Measurements from ENCODE around the gene SMYD5.

The SMYD5 gene

DNA sequence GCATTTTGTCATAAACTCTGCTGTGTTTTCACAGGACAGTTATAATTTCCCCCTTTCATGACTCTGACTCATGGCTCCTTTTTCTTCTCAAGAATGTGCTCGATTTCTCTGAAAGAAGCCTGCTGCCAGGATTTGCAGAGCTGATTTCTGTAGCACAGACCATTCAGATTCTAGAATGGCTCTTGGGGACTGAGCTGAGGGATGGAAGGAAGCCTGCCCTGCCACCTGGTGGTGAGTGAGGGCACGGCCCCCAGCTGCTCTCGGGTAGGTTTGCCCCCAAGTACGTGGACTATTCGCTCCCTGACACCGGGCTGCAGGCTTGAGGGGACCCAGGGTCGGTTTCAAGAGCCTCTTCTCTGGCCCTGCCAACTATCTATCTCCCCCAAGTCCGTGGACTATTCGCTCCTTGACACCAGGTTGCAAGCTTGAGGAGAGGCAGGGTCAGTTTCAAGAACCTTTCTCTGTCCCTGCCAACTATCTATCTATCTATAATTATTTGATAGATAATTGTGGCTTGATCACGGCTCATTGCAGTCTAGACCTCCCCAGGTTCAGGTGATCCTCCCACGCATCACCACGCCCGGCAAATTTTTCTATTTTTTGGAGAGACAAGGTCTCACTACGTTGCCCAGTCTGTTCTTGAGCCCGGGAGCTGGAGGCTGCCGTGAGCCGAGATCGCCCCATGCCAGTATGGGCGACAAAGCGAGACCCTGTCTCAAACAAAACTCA lies 1.4 kb upstream of the SMYD5 start:
- Histone ChIP-seq H3K4me3 (replicated peaks; ENCODE audit: low read depth, low read length) (no peak overlapping the region), H3K36me3 (ENCODE audit: control insufficient read depth, insufficient read depth, low read length) (no peaks in the 10 kb centered on the region), H3K27me3 (replicated peaks; ENCODE audit: control insufficient read depth, insufficient read depth, low read length) (no peaks in the 10 kb centered on the region; the same call in 1 of the 2 replicates)
- DNase-seq (ENCODE audit: extremely low read depth, insufficient read length), result peak; percentile 76
- TF ChIP-seq, protein P1, sequence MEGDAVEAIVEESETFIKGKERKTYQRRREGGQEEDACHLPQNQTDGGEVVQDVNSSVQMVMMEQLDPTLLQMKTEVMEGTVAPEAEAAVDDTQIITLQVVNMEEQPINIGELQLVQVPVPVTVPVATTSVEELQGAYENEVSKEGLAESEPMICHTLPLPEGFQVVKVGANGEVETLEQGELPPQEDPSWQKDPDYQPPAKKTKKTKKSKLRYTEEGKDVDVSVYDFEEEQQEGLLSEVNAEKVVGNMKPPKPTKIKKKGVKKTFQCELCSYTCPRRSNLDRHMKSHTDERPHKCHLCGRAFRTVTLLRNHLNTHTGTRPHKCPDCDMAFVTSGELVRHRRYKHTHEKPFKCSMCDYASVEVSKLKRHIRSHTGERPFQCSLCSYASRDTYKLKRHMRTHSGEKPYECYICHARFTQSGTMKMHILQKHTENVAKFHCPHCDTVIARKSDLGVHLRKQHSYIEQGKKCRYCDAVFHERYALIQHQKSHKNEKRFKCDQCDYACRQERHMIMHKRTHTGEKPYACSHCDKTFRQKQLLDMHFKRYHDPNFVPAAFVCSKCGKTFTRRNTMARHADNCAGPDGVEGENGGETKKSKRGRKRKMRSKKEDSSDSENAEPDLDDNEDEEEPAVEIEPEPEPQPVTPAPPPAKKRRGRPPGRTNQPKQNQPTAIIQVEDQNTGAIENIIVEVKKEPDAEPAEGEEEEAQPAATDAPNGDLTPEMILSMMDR (IDR thresholded peaks at IDR 0.05; ENCODE audit: insufficient read depth, low read length, poor library complexity, severe bottlenecking), result peak; percentile 98

DNA sequence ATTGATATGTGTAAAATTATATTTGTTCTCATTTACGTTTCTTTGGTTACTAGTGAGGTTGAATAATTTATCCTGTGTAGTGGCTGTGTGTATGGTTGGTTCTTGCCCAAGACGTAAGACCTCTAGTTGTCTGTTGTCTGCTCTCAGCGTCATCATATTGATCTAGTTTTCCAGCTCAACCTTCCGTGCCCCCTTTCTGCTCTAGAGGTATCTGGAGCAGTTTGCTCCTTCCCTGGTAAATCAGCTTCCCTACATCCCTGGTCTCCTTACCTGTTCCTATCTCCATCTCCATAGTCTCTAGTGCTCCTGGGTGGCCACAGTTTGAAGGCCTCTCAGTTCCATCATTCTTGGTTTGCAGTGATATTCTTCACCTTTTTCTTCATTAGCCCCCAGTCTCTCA lies 1.2 kb downstream of the SMYD5 start:
- Histone ChIP-seq H3K36me3 (ENCODE audit: control insufficient read depth, insufficient read depth, low read length) (no peaks in the 10 kb centered on the region), H3K4me3 (replicated peaks; ENCODE audit: low read depth, low read length) (peak overlapping the region; percentile 81; the same call in 1 of the 2 replicates), H3K27me3 (replicated peaks; ENCODE audit: control insufficient read depth, insufficient read depth, low read length) (no peaks in the 10 kb centered on the region)
- TF ChIP-seq, protein P1 (IDR thresholded peaks at IDR 0.05; ENCODE audit: insufficient read depth, low read length, poor library complexity, severe bottlenecking), result no peak
- DNase-seq (ENCODE audit: extremely low read depth, insufficient read length), result no peak

DNA sequence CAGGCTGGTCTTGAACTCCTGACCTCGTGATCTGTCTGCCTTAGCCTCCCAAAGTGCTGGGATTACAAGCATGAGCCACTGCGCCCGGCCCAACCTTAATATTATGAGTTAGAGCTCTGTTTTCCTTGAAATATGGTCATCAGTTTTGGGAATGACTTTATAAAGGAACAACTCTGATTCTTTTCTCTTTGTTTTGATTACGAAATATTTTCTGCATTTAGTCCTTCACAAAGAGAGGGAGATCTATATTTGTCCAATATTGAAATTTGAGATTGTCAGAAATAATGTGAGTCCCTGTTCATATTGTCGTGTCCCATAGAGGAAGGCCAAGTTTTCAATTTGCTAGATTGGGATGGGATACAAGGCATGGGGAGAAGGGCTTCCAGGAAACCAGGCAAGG lies 3.1 kb downstream of the SMYD5 start:
- Histone ChIP-seq H3K4me3 (replicated peaks; ENCODE audit: low read depth, low read length) (no peak overlapping the region), H3K36me3 (ENCODE audit: control insufficient read depth, insufficient read depth, low read length) (no peaks in the 10 kb centered on the region; the same call in none of the 2 replicates), H3K27me3 (replicated peaks; ENCODE audit: control insufficient read depth, insufficient read depth, low read length) (no peaks in the 10 kb centered on the region)
- no peak for DNase-seq (ENCODE audit: extremely low read depth, insufficient read length)
- TF ChIP-seq, protein P1 (IDR thresholded peaks at IDR 0.05; ENCODE audit: insufficient read depth, low read length, poor library complexity, severe bottlenecking), result no peak

DNA sequence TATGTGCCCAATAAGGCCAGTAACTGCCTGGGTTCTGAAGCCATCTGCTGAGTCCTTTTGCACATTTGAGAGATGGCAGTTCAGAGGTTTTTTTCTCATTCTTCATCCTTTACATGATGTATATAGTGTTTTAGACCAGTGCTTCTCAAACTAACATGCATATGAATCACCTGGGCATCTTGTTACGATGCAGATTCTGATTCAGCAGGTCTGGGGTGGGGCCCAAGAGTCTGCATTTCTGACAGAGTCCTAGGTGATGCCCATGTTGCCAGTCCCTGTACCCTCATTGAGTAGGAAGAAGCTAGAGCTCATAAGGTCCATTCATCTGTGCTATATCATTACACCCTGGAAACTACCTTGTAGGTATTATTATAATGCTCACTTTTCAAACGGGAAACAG lies 3.8 kb downstream of the SMYD5 start:
- DNase-seq (ENCODE audit: extremely low read depth, insufficient read length), result no peak
- no peaks in the 10 kb centered on the region; the same call in none of the 2 replicates for H3K36me3 ChIP-seq (ENCODE audit: control insufficient read depth, insufficient read depth, low read length)
- H3K27me3 ChIP-seq (replicated peaks; ENCODE audit: control insufficient read depth, insufficient read depth, low read length), result no peaks in the 10 kb centered on the region
- no peak overlapping the region for H3K4me3 ChIP-seq (replicated peaks; ENCODE audit: low read depth, low read length)
- TF ChIP-seq, protein P1 (IDR thresholded peaks at IDR 0.05; ENCODE audit: insufficient read depth, low read length, poor library complexity, severe bottlenecking), result no peak

DNA sequence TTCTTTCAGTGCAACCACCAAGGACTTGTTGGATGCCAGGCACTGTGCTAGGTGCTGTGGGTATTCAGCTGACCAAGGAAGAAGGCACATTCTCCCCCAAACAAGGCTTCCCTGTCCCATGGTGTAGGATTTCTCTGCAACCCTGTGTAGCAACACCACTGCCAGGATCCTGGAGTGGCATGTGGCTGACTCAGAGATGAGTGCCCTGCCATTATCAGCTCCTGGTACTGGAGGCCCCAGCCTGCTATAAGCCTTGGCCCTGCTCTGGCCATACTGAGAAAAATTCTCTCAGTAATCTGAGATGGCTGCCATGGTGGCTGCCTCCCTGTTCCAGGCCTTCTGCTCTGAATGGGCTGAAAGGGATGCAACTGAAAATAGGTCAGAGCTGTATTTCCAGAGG lies 4.3 kb downstream of the SMYD5 start:
- no peak for DNase-seq (ENCODE audit: extremely low read depth, insufficient read length)
- H3K27me3 ChIP-seq (replicated peaks; ENCODE audit: control insufficient read depth, insufficient read depth, low read length), result no peaks in the 10 kb centered on the region
- H3K4me3 ChIP-seq (replicated peaks; ENCODE audit: low read depth, low read length), result no peak overlapping the region
- TF ChIP-seq, protein P1 (IDR thresholded peaks at IDR 0.05; ENCODE audit: insufficient read depth, low read length, poor library complexity, severe bottlenecking), result no peak
- peaks cover under 1% of the 10 kb centered on the region for H3K36me3 ChIP-seq (ENCODE audit: control insufficient read depth, insufficient read depth, low read length)
